ENCODE data around the gene RBM20. TPM values are rescaled to one million over a fixed set of nuclear protein-coding genes. Genes with fewer than 3 reads are reported as not detected.
"Not testable (repeated sequence)": the region's sequence is repeated elsewhere in the genome, so short reads cannot be mapped to it uniquely, and the experiment has no call there.

The RBM20 gene
- total RNA-seq, 6 experiments from 2014 or later, result 0.04 to 0.29 (median 0.06) TPM

GRCh38 chr10:110656612-110657011, 12.5 kb downstream of the RBM20 start:
- H3K36me3 ChIP-seq, result no peaks in the 10 kb centered on the region
- H3K27ac ChIP-seq, result no peak overlapping the region
- ATAC-seq (no peak), DNase-seq (no peak)
- no peaks in the 10 kb centered on the region for H3K27me3 ChIP-seq
- no peaks in the 10 kb centered on the region for H3K4me1 ChIP-seq
- no peak overlapping the region for H3K4me3 ChIP-seq
- intact Hi-C loops (cut with DNase I), result no loop called here
- no peaks in the 10 kb centered on the region for H3K9me3 ChIP-seq
- no peak for TF ChIP-seq POLR2A (IDR thresholded peaks at IDR 0.05)
- no peak for TF ChIP-seq CTCF (IDR thresholded peaks at IDR 0.05)
- WGBS (ENCODE audit: insufficient coverage, low coverage, low lambda C conversion rate, missing lambda C conversion rate), result 91% methylated on average over 4 of the region's 4 CpGs

GRCh38 chr10:110657973-110658691, 14.0 kb downstream of the RBM20 start:
- TF ChIP-seq POLR2A (IDR thresholded peaks at IDR 0.05), result no peak
- no peak for TF ChIP-seq CTCF (IDR thresholded peaks at IDR 0.05)
- WGBS (ENCODE audit: insufficient coverage, low coverage, low lambda C conversion rate, missing lambda C conversion rate), result 71% methylated on average over 10 of the region's 11 CpGs
- DNase-seq (no peak), ATAC-seq (no peak)
- no peaks in the 10 kb centered on the region for H3K27me3 ChIP-seq
- no peak overlapping the region for H3K4me3 ChIP-seq
- H3K36me3 ChIP-seq, result no peaks in the 10 kb centered on the region
- no peak overlapping the region for H3K27ac ChIP-seq
- intact Hi-C loops (cut with DNase I), result no loop called here
- no peaks in the 10 kb centered on the region for H3K4me1 ChIP-seq
- H3K9me3 ChIP-seq, result no peaks in the 10 kb centered on the region

GRCh38 chr10:110659558-110659957, 15.4 kb downstream of the RBM20 start:
- no peaks in the 10 kb centered on the region for H3K27me3 ChIP-seq
- intact Hi-C loops (cut with DNase I), result no loop called here
- no peak for TF ChIP-seq POLR2A (IDR thresholded peaks at IDR 0.05)
- TF ChIP-seq CTCF (IDR thresholded peaks at IDR 0.05), result no peak
- no peaks in the 10 kb centered on the region for H3K36me3 ChIP-seq
- DNase-seq, result no peak
- no peaks in the 10 kb centered on the region for H3K4me1 ChIP-seq
- H3K27ac ChIP-seq, result no peak overlapping the region
- ATAC-seq, result no peak
- 67% methylated on average over 1 of the region's 1 CpG for WGBS (ENCODE audit: insufficient coverage, low coverage, low lambda C conversion rate, missing lambda C conversion rate)
- no peaks in the 10 kb centered on the region for H3K9me3 ChIP-seq
- no peak overlapping the region for H3K4me3 ChIP-seq

- not testable (repeated sequence) for DNase-seq
Measured at GRCh38 chr10:110660289-110660688, 16.2 kb downstream of the RBM20 start.

GRCh38 chr10:110661292-110661691, 17.2 kb downstream of the RBM20 start:
- TF ChIP-seq CTCF (IDR thresholded peaks at IDR 0.05), result no peak
- no peak for TF ChIP-seq POLR2A (IDR thresholded peaks at IDR 0.05)
- intact Hi-C loops (cut with DNase I), result no loop called here
- no peaks in the 10 kb centered on the region for H3K36me3 ChIP-seq
- H3K27me3 ChIP-seq, result no peaks in the 10 kb centered on the region
- no peak overlapping the region for H3K27ac ChIP-seq
- DNase-seq (no peak), ATAC-seq (no peak)
- no peaks in the 10 kb centered on the region for H3K4me1 ChIP-seq
- H3K4me3 ChIP-seq, result no peak overlapping the region
- no peaks in the 10 kb centered on the region for H3K9me3 ChIP-seq
- WGBS (ENCODE audit: insufficient coverage, low coverage, low lambda C conversion rate, missing lambda C conversion rate), result 71% methylated on average over 5 of the region's 5 CpGs

More at GRCh38 chr10:110660289-110660688, 16.2 kb downstream of the RBM20 start:
- H3K4me3 ChIP-seq; H3K4me1 ChIP-seq; ATAC-seq; intact Hi-C loops (cut with DNase I); H3K27ac ChIP-seq; H3K9me3 ChIP-seq; H3K36me3 ChIP-seq; H3K27me3 ChIP-seq: not testable (repeated sequence)
- WGBS (ENCODE audit: insufficient coverage, low coverage, low lambda C conversion rate, missing lambda C conversion rate), result 83% methylated on average over 8 of the region's 8 CpGs
